ENCODE data around the gene ZBTB47.
A peak's percentile ranks its signal among the peaks of the same experiment; 100 is the strongest.

ZBTB47 gene

DNA sequence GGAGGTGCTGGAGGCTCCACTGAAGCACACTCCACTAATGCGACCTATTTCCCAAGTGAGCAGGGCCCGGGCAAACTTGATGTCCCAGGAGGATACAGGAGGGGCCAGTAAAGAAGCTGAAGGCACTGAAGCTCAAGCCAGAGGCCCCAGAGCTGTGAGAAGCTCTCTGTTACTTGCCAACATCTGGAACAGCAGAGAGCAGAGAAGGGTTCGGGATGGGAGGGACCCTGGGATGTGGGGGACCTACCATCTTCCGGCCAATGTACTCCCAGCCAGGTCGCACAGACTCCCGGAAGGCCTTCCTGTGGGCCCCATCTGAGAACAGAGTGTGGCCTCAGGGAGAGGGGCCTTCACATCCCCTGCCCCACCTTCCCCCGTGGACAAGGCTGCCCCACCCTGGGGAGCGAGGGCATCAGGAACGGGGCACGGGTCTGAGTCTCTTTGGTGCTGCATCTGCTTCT lies 46.0 kb downstream of the ZBTB47 start:
- no peak for DNase-seq (ENCODE audit: low read depth)

- DNase-seq (ENCODE audit: low read depth) = no peak
Measured at GRCh38 chr3:42700366-42701288, 47.1 kb downstream of the ZBTB47 start.

GRCh38 chr3:42701371-42702065 lies 48.0 kb downstream of the ZBTB47 start:
- DNase-seq (ENCODE audit: low read depth) = peak; percentile 39

- DNase-seq (ENCODE audit: low read depth) = no peak
Measured at GRCh38 chr3:42702066-42702951, 48.8 kb downstream of the ZBTB47 start, which contains the start of gene HHATL. Gene HHATL, minus strand, starts transcription at chr3:42702798. Its CDS starts 1,972 bp downstream, at chr3:42700826.

DNA sequence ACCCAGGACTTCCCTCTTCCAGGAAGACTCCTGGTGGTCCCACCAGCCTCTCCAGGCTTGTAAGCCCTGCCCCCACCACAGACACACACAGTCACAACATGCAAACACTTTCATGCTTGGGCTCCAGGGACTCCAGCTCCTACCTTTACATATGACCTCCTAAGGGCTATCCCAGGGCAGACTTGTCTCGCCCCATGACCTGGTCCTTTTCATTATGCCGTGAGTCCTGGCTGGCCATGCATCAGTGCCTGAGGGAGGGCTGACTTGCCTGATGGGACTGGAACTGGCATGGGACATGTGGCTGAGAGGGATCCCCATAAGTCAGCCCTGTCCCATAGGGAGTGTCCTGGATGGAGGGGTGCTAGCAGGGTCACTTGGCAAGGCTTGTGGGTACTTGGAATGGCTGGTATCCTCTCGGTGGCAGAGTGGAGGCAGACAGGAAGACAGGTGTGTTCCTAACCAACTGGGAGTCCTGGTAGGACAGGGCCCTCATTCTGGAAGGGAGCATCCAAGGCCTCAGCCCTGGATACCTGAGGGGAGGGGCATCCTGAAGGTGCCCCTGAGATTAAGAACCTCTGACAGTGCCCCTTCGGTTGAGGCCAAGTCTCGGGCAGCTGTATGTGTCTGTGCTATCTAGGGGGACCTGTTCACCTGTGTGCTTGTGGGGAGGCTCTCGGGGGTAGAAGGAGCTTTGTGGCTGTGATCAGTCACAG lies 49.6 kb downstream of the ZBTB47 start:
- DNase-seq (ENCODE audit: low read depth) = no peak

DNA sequence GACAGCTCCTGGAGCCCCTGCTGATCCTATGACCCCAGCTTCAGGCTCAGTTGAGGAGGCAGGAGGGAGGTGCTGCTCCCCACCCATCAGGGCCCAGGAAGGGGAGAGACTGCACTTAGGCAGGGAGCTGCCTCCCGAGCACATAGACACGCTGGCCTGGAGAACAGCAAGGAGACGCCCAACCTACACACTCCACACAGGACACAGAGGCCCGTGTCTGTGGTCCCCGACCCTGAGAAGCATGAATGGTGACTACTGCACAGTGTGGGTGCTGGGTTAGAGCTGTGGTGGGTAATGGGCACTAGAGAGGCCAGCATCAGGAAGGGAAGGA lies 50.2 kb downstream of the ZBTB47 start:
- DNase-seq (ENCODE audit: low read depth) = no peak

DNA sequence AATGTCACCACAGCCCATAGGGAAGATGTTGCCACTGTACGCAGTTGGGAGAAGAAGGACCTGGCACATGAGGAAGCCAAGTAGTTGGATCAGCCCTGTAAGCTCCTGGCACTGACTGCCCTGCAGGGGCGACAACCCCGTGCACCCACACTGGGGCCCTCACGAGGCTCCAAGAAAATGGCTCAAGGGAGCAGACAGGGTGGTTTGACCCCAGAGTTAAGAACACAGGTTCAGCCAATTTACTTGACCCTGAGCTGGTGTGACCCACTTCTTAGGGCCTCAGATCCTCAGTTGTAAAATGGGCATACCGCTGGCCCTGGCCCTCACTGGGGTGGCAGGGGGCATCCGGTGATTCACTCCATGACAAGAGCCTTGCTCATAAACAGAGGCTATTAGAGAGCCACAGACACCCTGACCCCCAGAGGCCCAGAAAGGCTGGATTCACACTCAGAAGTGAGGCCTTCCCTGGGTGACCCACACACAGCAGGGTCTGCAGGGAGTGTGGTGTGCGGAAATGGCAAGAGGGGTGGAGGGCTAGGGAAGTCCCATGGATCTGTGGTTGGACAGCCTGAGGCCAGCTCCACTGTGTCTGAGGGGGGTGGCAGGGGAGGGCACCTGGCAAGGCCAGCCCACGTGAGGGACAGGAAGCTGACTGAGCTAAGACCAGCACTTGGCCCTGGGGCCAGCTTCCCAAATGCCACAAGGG lies 50.8 kb downstream of the ZBTB47 start:
- no peak for DNase-seq (ENCODE audit: low read depth)

DNA sequence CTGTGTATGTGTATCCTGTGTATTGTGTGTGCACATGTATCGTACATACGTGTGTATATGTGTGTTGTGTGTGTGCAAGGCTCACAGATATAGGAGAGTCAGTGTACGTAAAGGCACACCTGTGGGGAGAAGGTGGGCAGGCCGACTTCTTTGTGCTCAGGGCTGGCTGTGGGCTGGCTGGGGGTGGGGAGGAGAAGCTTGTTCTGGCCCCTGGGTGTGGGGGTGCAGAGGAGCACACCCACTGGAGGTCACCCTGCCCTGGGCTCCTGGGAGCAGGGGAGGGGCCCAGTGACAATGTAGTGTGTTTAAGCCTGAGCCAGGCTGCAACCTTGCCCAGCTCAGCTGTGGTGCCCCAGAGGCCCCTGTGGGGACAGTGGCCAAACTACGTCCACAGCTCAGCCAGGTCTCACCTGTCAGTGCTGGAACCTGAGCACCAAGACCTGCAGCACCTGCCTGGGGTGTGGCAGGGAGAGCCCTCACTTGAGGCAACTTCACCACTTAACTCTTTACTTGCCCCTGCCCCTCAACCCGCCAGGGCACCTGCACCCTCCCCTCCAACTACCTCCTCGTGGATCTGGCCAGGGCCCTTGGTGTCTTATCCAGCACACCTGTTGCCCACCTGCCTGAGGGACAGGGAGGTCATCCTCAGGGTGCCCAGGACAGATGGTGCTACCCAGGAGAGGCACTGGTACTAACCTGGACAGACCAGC lies 51.7 kb downstream of the ZBTB47 start:
- DNase-seq (ENCODE audit: low read depth) = no peak

DNA sequence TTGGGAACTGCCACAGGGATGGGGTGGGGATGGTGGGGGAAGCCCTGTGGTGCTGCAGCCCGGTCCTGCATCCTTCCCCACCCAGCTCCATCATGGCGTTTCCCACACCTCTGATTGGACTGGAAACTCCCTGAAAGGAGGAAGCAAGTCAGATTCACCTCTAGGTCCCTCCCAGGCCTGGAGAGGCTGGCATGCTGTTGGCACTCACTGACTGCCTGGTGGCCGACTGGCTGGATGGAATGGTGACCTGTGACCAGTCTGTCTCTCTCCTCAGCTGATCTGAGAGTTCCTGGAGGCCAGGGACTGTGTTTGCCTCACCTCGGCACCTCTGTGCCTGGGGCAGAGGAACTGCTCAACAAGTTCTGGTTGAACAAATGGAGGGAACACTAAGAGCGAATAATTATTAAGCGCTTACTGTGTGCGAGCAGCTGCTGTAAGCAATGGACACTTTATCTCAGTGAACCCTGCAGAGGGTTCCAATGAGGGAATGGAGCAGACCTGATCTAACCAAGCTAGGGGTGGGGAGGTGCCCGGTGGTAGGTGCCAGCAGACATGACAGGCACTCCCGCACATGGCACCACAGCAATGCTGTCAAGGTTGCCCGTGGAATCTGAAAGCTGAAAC lies 52.6 kb downstream of the ZBTB47 start:
- no peak for DNase-seq (ENCODE audit: low read depth)

- DNase-seq (ENCODE audit: low read depth) = no peak
Measured at GRCh38 chr3:42706721-42707619, 53.5 kb downstream of the ZBTB47 start.

DNA sequence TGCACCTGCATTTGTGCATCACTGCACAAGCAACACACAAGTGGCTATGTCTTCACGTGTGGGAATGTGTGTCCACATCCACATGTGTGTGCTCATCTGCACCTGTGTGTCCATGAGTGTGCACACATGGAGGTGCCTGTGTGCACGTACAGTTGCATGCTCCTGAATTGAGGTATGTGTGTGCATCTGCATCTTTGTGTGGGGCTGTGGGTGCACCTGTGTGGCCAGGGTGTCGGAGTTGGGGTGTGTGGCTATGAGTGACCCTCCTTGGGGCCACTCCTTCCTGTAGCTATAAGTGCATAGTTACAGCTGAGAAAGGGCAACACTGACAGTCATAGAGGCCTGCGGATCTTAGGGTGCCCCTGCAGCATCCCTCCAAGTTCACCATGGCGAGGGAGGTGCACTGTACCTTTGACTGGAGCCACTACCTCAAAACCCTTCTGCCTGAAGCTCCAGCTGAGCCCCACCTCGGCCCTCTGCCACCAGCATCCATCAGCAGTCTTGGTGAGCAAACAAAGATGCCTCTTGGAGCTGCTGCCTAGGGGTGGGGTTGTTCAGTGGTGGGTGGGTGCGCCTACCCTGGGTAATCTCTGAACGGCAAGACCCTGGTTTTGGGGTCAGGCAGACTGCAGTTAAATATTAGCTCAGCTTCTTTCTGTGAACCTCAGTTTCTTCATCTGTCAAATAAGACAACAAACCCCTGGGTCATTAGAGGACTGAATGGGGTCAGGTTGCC lies 54.3 kb downstream of the ZBTB47 start:
- DNase-seq (ENCODE audit: low read depth) = no peak

DNA sequence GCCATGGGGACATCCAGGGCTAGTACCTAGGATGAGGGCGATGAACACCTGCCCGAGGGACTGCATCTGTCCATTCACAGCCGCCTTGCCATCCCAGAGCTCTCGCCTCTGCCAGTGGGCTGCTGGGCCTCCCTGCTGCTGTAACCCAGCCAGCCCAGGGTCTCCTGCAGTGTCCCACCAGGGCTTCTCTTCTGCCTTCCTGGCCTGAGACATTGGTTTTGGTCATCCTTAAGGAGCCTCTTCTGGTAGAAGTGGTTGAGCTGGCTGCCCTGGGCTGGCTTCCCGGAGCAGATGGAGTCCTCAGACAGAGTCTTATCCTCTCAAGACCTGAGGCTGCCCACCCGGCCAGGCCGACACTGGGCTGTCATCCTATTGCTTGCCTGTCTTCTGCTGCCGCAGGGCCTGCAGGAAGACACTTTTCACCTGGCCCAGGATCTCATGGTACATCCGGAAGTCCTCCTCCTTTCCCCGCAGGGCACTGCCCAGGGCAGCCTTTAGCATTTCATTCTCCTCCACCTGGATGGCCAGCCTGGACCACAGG lies 55.2 kb downstream of the ZBTB47 start:
- no peak for DNase-seq (ENCODE audit: low read depth)

- no peak for DNase-seq (ENCODE audit: low read depth)
Measured at GRCh38 chr3:42709621-42710020, 56.1 kb downstream of the ZBTB47 start.

- no peak for DNase-seq (ENCODE audit: low read depth)
Measured at GRCh38 chr3:42710323-42711021, 57.0 kb downstream of the ZBTB47 start.

GRCh38 chr3:42711491-42712343 lies 58.2 kb downstream of the ZBTB47 start:
- no peak for DNase-seq (ENCODE audit: low read depth)

DNA sequence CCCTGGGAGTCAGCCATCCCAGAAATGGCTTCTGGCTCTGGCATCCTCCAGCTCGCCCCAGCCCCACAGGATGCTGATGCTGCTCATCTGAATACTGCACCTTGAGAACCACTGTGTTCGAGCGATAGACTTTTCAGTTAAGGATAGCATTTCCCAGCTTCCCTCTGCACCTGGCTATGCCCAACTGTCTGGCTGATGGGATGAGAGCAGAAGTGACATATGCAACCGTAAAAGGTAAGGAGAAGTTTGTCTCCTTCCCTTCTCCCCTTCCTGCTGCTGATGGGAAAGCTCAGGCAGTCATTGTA lies 58.8 kb downstream of the ZBTB47 start:
- DNase-seq (ENCODE audit: low read depth) = no peak

Data from activated T-helper 1 cell treated with Interleukin-2 at 50 U/mL for 16 hours (primary cell).